Suppressor macrophage (primary cell): ENCODE results near the gene TNFAIP8L1.

Experiments
- DNase-seq, 4 experiments: peaks; one replicate each; pipeline ENCODE4 v3.0.0-alpha.2; 2020 to 2022

TNFAIP8L1 gene

GRCh38 chr19:4613254-4613751 is 26.0 kb upstream of the TNFAIP8L1 start:
- no peak for DNase-seq

- DNase-seq, result no peak
Measured at GRCh38 chr19:4618019-4618418, 21.3 kb upstream of the TNFAIP8L1 start.

GRCh38 chr19:4619668-4620294 is 19.5 kb upstream of the TNFAIP8L1 start:
- no peak for DNase-seq

GRCh38 chr19:4620675-4621074 is 18.6 kb upstream of the TNFAIP8L1 start:
- no peak for DNase-seq

GRCh38 chr19:4622695-4623421 is 16.5 kb upstream of the TNFAIP8L1 start:
- peak in 3 of 4 experiments; percentile 33 to 58 (median 50) for DNase-seq

GRCh38 chr19:4624301-4624700 is 15.0 kb upstream of the TNFAIP8L1 start:
- DNase-seq, result no peak

- peak in 2 of 4 experiments; percentile 49 to 59 for DNase-seq
Measured at GRCh38 chr19:4624733-4625362, 14.5 kb upstream of the TNFAIP8L1 start.

GRCh38 chr19:4633140-4633967 is 6.0 kb upstream of the TNFAIP8L1 start:
- DNase-seq, result peak; percentile 94 to 98 (median 96)

- DNase-seq, result no peak
Measured at GRCh38 chr19:4635754-4636116, 3.6 kb upstream of the TNFAIP8L1 start.

- DNase-seq, result peak; percentile 70 to 92 (median 88)
Measured at GRCh38 chr19:4636151-4636717, 3.1 kb upstream of the TNFAIP8L1 start.

GRCh38 chr19:4636761-4637160 is 2.6 kb upstream of the TNFAIP8L1 start:
- no peak for DNase-seq

- peak in 2 of 4 experiments; percentile 24 to 37 for DNase-seq
Measured at GRCh38 chr19:4638317-4638716, 999 bp upstream of the TNFAIP8L1 start.

- DNase-seq, result peak in 1 of 4 experiments; percentile 34
Measured at GRCh38 chr19:4639531-4640246, 373 bp downstream of the TNFAIP8L1 start.

- DNase-seq, result no peak
Measured at GRCh38 chr19:4640247-4641000, 1.1 kb downstream of the TNFAIP8L1 start.

GRCh38 chr19:4641132-4641531 is 1.8 kb downstream of the TNFAIP8L1 start:
- DNase-seq, result no peak

- no peak for DNase-seq
Measured at GRCh38 chr19:4642625-4643024, 3.3 kb downstream of the TNFAIP8L1 start.

GRCh38 chr19:4645718-4646117 is 6.4 kb downstream of the TNFAIP8L1 start:
- DNase-seq, result no peak

GRCh38 chr19:4647676-4648644 is 8.6 kb downstream of the TNFAIP8L1 start:
- DNase-seq, result peak in 1 of 4 experiments; percentile 19

- DNase-seq, result peak in 3 of 4 experiments; percentile 54 to 63 (median 57)
Measured at GRCh38 chr19:4649392-4650047, 10.2 kb downstream of the TNFAIP8L1 start.
